Measurements from ENCODE around the gene ANKH. TPM values are rescaled to one million over a fixed set of nuclear protein-coding genes. Genes with fewer than 3 reads are reported as not detected.

ANKH gene
- total and polyA plus RNA-seq, 2 donors (not counting 1 experiment from before 2014, with no cell fraction given), result 13.7 to 71.1 TPM

- Histone ChIP-seq H3K4me2 (replicated peaks; ENCODE audit: low read depth, low read length, poor library complexity, severe bottlenecking) (no peak overlapping the region), H3K79me2 (ENCODE audit: control insufficient read depth, insufficient read depth, low read length) (peaks cover 39% of the 10 kb centered on the region), H3K36me3 (replicated peaks in 1 of 2; ENCODE audit: control extremely low read depth in 1 of 2, control insufficient read depth in 1 of 2, extremely low read depth in 1 of 2, insufficient read depth in 2 of 2, low read length in 1 of 2) (no peaks in the 10 kb centered on the region), H3K27me3 (replicated peaks in 1 of 4; ENCODE audit: control extremely low read depth in 1 of 4, control insufficient read depth in 3 of 4, insufficient read depth in 4 of 4, low read length in 3 of 4) (no peaks in the 10 kb centered on the region), H4K20me1 (ENCODE audit: control insufficient read depth, insufficient read depth, low read length, poor library complexity, severe bottlenecking) (no peaks in the 10 kb centered on the region), H3K4me3 (ENCODE audit: control extremely low read depth in 1 of 5, extremely low read depth in 1 of 5, insufficient read depth in 1 of 5, low read depth in 2 of 5, low read length in 4 of 5) (no peak overlapping the region), H3K9ac (ENCODE audit: low read length) (no peak overlapping the region), H3K27ac (ENCODE audit: low read length in 2 of 2) (no peak overlapping the region), H2AFZ (ENCODE audit: insufficient read depth, low read depth, low read length, poor library complexity, severe bottlenecking) (no peak overlapping the region), H3K9me3 (ENCODE audit: control extremely low read depth in 1 of 3, control insufficient read depth in 2 of 3, insufficient read depth in 1 of 3, low read length in 2 of 3) (no peaks in the 10 kb centered on the region), H3K4me1 (ENCODE audit: control insufficient read depth in 2 of 2, insufficient read depth in 2 of 2, low read length in 2 of 2) (no peaks in the 10 kb centered on the region)
- Mint-ChIP-seq H3K27ac (no peak overlapping the region), H3K27me3 (no peaks in the 10 kb centered on the region), H3K4me1 (peaks cover 7% of the 10 kb centered on the region), H3K4me3 (no peak overlapping the region), H3K9me3 (ENCODE audit: insufficient read depth) (no peaks in the 10 kb centered on the region)
- ChIA-PET POLR2A (no interaction called here), CTCF (interaction anchor here (0.6 kb wide), 1 partner anchor 99 kb away, joined by 3 read pairs; no protein-coding TSS in a partner anchor)
- no peak for TF ChIP-seq CTCF (IDR thresholded peaks at IDR 0.05)
- WGBS (ENCODE audit: insufficient coverage), result 98% methylated on average over 4 of the region's 7 CpGs
- no peak for DNase-seq
- intact Hi-C loops (cut with micrococcal nuclease), result no loop called here
- ATAC-seq (ENCODE audit: low read depth), result no peak
Measured at GRCh38 chr5:14859980-14860379, 11.6 kb downstream of the ANKH start.

GRCh38 chr5:14859150-14859549 is 12.4 kb downstream of the ANKH start:
- H3K4me3 Mint-ChIP-seq, result no peak overlapping the region
- no peaks in the 10 kb centered on the region for H3K4me1 ChIP-seq (ENCODE audit: control insufficient read depth in 2 of 2, insufficient read depth in 2 of 2, low read length in 2 of 2)
- H3K27ac Mint-ChIP-seq, result no peak overlapping the region
- no peak overlapping the region for H3K4me3 ChIP-seq (ENCODE audit: control extremely low read depth in 1 of 5, extremely low read depth in 1 of 5, insufficient read depth in 1 of 5, low read depth in 2 of 5, low read length in 4 of 5)
- no peak for ATAC-seq (ENCODE audit: low read depth)
- no peaks in the 10 kb centered on the region for H3K9me3 ChIP-seq (ENCODE audit: control extremely low read depth in 1 of 3, control insufficient read depth in 2 of 3, insufficient read depth in 1 of 3, low read length in 2 of 3)
- DNase-seq, result no peak
- H3K27me3 Mint-ChIP-seq, result no peaks in the 10 kb centered on the region
- no peaks in the 10 kb centered on the region for H3K36me3 ChIP-seq (replicated peaks in 1 of 2; ENCODE audit: control extremely low read depth in 1 of 2, control insufficient read depth in 1 of 2, extremely low read depth in 1 of 2, insufficient read depth in 2 of 2, low read length in 1 of 2)
- no peaks in the 10 kb centered on the region for H3K27me3 ChIP-seq (replicated peaks in 1 of 4; ENCODE audit: control extremely low read depth in 1 of 4, control insufficient read depth in 3 of 4, insufficient read depth in 4 of 4, low read length in 3 of 4)
- H3K4me2 ChIP-seq (replicated peaks; ENCODE audit: low read depth, low read length, poor library complexity, severe bottlenecking), result no peak overlapping the region
- H3K79me2 ChIP-seq (ENCODE audit: control insufficient read depth, insufficient read depth, low read length), result peaks cover 38% of the 10 kb centered on the region
- WGBS (ENCODE audit: insufficient coverage), result no CpG with 5 or more reads among the region's 1 CpG
- H4K20me1 ChIP-seq (ENCODE audit: control insufficient read depth, insufficient read depth, low read length, poor library complexity, severe bottlenecking), result no peaks in the 10 kb centered on the region
- no peaks in the 10 kb centered on the region for H3K9me3 Mint-ChIP-seq (ENCODE audit: insufficient read depth)
- H3K27ac ChIP-seq (ENCODE audit: low read length in 2 of 2), result no peak overlapping the region
- ChIA-PET CTCF (no interaction called here), POLR2A (no interaction called here)
- no peak overlapping the region for H3K9ac ChIP-seq (ENCODE audit: low read length)
- H3K4me1 Mint-ChIP-seq, result peaks cover 7% of the 10 kb centered on the region
- TF ChIP-seq EZH2 (IDR thresholded peaks at IDR 0.05; ENCODE audit: borderline replicate concordance, insufficient read depth, low read depth, low read length, poor library complexity, severe bottlenecking), result no peak
- no peak for TF ChIP-seq CTCF (IDR thresholded peaks at IDR 0.05)
- intact Hi-C loops (cut with micrococcal nuclease), result no loop called here
- H2AFZ ChIP-seq (ENCODE audit: insufficient read depth, low read depth, low read length, poor library complexity, severe bottlenecking), result no peak overlapping the region
